ENCODE data around the gene SERP2.

DNA sequence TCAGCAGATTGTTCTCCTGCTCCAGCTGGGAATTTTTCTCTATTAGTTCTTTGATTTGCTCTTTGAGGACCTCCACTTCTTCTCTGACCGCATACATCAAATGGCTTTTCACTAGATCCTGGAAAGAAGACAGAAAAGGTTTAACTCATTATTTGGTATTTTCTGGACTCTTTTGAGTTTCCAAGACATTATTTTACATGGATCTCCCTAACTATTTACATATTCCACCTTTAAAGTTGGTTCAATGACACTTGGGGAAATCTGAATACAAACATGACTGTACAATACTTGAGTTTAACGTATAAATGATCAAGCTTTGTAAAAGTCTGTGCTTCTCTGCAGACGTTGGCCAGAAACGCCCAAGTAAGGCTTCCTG lies 61.1 kb downstream of the SERP2 start:
- TF ChIP-seq, protein P1, sequence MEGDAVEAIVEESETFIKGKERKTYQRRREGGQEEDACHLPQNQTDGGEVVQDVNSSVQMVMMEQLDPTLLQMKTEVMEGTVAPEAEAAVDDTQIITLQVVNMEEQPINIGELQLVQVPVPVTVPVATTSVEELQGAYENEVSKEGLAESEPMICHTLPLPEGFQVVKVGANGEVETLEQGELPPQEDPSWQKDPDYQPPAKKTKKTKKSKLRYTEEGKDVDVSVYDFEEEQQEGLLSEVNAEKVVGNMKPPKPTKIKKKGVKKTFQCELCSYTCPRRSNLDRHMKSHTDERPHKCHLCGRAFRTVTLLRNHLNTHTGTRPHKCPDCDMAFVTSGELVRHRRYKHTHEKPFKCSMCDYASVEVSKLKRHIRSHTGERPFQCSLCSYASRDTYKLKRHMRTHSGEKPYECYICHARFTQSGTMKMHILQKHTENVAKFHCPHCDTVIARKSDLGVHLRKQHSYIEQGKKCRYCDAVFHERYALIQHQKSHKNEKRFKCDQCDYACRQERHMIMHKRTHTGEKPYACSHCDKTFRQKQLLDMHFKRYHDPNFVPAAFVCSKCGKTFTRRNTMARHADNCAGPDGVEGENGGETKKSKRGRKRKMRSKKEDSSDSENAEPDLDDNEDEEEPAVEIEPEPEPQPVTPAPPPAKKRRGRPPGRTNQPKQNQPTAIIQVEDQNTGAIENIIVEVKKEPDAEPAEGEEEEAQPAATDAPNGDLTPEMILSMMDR (IDR thresholded peaks at IDR 0.05) = no peak
- TF ChIP-seq POLR2A (IDR thresholded peaks at IDR 0.05) = no peak
